DMS114 treated with DMSO at 0.1 percent for 48 hours (cell line): ENCODE data around the gene SGSM2.

Experiments
- DNase-seq: peaks from one replicate; lab custom pipeline; 2025; ENCODE audit not compliant: unreplicated experiment; lab: John Stamatoyannopoulos, UW

Gene SGSM2

GRCh38 chr17:2335726-2336214 is 1.5 kb upstream of the SGSM2 start:
- DNase-seq = no peak

- peak; percentile 75 for DNase-seq
Observed at GRCh38 chr17:2336215-2336851, 968 bp upstream of the SGSM2 start, which contains the start of gene TSR1. TSS of gene TSR1 (minus strand) at chr17:2336457. CDS start at chr17:2336427, 30 bp downstream.

DNA sequence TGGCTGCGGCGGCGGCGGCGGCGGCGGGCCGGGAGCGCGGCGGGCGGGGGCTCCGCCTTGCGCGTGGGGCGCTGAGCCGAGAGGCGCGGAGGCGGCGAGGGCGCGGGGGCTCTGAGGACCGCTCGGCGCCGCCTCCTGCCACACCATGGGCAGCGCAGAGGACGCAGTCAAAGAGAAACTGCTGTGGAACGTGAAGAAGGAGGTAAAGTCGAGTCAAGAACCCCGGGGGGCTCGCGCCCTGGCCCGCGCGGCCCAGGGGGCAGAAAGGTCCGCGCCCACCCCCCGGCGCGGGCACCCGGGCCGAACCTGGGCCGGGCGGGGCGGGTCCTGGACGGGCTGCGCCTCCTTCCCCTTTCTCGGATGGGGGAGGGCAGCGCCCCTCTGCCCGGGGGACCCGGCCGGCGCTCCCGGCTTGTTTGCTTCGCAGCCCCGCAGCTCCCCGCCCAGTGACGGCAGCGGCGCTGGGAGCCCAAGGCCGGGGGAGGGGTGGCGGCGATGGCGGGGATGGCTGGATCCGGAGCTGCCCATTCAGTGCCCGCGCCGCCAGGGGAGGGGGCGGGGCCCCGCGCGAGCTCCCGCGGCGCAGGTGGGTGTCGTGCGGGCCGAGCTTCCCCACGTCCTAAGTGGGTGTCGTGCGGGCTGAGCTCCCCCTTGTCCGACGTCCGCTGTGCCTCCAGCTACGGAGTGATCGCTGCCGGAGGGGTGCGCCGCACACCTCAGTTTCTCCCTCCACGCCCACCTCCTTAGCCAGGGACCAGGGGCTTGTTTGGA is 428 bp downstream of the SGSM2 start:
- DNase-seq = no peak

DNA sequence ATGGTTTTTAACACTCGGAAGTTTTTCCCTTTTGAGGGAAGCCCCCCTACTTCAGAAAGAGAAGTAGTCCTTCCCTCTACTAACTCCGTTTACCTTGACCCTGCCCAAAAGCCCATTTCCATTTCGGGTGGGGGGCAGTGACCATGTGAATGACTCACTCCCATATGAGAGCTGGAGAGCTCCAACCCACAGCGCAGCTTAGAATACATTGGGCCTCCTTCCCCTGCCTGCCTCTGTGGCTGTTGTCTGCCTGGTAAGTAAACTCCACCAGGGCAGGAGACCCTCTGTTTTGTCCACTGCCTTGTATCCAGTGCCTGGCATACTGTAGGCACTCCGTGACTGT is 985 bp downstream of the SGSM2 start:
- no peak for DNase-seq

- no peak for DNase-seq
Observed at GRCh38 chr17:2343421-2343820, 6.1 kb downstream of the SGSM2 start.

- no peak for DNase-seq
Observed at GRCh38 chr17:2344528-2344927, 7.2 kb downstream of the SGSM2 start.

DNA sequence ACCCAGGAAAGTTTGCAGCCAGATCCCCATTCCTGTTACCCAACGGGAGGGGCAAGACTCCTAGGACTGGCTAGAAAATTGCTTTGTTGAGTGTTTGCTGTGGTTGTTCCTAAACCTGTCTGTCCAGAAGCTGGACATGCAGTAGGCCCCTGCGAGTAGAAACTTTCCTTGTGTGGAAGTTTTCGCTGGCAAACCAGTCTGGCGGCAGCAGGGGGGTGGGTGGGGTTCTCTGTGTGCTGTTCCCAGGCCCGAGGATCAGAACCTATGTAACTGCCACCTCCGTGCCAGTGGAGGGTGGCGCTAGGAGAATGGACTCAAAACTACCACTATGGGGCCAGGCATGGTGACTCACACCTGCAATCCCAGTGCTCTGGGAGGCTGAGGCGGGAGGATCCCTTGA is 9.2 kb downstream of the SGSM2 start:
- no peak for DNase-seq

DNA sequence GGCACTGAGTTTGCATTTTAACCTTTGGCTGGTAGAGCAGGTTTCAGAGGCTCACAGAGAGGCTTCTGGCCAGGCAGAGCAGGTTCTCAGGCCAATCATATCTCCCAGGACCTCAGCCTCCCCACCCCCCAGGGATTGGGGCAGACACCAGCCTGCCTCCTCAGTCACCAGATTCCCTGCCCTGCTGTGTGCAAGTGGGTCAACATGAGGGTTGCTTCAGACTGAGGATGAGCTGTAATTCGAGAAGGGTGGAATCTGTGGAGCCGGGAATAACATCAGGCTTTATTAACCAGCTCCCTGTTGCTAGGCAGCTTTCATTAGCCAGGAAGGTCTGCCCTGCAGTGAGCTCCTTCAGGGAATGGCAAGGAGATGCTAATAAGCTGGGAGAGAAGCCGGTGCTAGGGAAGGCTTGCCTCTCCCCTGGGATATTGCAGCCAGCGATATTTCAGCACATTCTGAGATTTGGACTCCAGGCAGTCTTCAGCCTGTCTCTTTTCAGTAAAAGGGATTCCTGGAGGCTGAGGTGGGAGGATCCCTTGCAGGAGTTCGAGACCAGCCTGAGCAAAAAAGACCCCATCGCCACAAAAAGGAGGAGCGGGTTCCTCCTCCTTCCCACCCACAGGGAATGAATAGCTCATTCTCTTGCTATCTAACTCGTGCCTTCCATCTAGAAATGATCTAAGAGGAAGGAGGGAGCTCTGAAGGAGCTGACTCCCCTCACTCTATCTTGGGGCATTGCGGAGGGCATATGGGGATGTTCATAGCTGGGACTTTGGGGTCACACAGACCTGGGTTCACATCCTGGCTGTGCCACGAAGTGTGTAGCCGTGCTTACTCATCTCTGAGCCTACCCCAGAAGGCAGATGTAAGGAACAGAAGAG is 10.7 kb downstream of the SGSM2 start:
- DNase-seq = no peak

DNA sequence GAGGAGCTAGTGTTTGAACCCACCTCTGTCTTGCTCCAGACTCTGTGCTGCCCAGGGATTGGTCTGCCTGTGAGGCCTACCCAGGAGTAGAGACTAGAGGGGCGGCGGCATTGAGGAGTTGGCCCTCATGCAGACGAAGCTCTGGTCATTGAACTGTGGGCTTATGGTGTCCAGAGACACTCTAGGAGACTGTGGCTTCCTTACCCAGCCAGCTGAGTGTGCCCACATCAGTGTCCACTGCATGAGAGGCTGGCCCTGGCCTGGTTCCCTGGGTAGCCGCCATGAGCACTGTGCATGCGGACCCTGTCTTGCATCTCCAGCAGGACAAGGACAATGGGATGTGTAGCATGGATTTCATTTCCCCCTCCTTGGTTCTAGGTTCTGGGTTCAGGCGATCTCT is 14.0 kb downstream of the SGSM2 start:
- DNase-seq = no peak

GRCh38 chr17:2354311-2354710 is 17.0 kb downstream of the SGSM2 start:
- DNase-seq = no peak

DNA sequence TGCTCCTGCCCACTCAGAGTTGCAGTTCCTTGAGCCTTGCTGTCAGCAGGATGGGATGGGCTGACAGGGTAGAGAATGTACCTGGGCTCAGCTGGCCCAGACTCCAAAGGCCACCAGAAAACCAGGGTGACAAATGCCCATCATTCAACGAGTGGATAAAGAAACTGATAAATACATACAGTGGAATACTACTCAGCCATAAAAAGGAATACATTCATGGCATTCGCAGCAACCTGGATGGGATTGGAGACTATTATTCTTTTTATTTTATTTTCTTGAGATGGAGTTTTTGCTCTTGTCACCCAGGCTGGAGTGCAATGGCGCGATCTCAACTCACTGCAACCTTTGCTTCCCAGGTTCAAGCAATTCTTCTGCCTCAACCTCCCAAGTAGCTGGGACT is 19.9 kb downstream of the SGSM2 start:
- DNase-seq = no peak

DNA sequence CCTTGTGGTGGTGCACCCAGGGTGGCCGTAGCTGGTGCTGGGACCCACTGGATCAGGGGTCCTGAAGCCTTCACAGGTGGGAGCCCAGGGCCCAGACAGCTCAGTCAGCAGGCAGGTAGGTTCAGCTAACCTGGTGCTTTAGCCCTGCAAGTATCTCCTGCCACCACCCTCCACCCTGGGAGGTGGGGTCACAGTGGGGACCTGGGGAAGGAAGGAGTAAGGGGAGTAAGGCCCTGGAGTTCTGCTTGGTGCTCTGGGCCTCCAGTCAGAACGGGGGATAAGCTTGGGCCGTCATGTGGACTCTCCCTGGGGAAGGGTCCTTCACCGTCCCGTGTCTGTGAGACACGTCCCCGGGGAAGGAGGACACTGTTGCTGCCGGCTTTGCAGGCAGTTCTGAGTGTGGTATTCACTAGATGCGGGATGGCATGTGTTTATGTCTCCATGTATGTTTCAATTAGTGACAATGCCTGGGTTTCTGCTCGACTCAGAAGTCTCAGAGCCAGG is 20.7 kb downstream of the SGSM2 start:
- no peak for DNase-seq

GRCh38 chr17:2361010-2361760 is 23.9 kb downstream of the SGSM2 start:
- DNase-seq = no peak

- DNase-seq = no peak
Observed at GRCh38 chr17:2362016-2362415, 24.7 kb downstream of the SGSM2 start.

DNA sequence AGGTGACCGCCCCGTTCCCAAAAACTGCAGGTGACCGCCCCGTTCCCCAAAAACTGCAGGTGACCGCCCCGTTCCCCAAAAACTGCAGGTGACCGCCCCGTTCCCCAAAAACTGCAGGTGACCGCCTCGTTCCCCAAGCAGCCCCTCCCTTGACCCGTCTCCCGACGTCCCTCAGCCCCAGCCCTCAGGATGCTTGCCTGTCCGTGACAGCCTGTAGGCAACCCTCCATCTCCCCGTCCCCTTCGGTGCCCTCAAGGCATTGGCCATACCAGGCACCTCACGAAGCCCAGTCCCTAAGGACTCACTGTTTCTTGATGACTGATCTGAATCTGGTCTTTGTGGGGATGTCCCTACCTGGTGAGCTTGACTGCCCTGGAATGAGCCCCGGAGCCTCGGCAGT is 25.1 kb downstream of the SGSM2 start:
- no peak for DNase-seq

- DNase-seq = no peak
Observed at GRCh38 chr17:2362881-2363280, 25.6 kb downstream of the SGSM2 start.

GRCh38 chr17:2363318-2363717 is 26.0 kb downstream of the SGSM2 start:
- DNase-seq = no peak

DNA sequence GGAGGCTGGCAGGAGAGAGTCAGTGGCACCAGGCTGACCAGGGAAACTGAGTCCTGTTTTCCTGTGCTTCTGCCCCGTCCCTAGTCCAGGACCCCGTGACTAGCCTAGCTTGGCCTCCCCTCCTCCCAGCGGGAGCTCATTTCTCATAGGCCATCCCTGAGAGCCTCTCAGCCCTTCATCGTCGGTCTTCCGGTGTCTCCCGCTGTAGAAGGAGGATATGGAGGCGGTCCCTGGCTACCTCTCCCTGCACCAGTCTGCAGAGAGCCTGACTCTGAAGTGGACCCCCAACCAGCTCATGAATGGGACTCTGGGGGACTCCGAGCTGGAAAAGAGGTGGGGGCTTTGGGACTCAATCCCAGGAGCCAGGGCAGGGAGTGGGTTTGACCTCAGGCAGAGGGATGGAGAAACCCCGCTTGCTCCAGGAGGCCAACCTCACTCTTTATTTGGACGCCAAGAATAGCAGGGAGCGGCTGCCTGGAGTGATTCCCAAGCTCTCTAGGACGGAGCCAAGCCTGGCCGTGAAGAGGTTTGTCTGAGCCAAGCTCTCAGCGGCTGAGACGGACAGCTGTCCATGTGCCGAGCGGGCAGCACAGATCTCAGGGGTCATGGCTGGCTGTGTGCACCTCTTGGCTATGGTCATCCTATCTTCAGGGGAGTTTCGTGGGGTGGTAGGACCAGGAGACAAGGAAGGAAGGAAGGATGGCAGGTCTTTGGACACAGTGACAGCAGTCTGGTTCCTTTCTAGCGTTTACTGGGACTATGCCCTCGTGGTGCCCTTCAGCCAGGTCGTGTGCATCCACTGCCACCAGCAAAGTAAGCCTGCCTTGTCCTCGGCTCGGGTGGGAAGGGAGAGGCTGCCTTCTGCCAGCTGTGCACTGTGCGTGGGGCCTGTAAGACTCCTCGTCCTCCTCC is 26.8 kb downstream of the SGSM2 start:
- no peak for DNase-seq

GRCh38 chr17:2364763-2365116 is 27.4 kb downstream of the SGSM2 start:
- DNase-seq = no peak

DNA sequence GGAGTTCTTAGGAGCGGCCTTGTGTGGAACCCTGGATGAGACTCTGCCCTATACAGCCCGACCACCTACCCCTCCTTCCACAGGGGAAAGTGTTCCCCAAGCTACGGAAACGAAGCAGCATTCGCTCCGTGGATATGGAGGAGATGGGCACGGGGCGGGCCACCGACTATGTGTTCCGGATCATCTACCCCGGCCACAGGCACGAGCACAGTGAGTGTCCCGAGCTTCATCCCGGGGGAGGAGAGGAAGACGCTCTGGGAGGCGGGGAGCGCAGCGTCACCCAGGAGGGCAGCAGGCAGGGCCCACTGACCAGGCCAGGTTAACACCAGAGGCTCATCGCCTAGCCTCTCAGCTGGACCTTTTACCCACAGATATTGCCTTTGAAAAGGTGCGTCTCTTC is 27.8 kb downstream of the SGSM2 start:
- DNase-seq = no peak
